ENCODE data around the gene EPB41L1.

EPB41L1 gene

DNA sequence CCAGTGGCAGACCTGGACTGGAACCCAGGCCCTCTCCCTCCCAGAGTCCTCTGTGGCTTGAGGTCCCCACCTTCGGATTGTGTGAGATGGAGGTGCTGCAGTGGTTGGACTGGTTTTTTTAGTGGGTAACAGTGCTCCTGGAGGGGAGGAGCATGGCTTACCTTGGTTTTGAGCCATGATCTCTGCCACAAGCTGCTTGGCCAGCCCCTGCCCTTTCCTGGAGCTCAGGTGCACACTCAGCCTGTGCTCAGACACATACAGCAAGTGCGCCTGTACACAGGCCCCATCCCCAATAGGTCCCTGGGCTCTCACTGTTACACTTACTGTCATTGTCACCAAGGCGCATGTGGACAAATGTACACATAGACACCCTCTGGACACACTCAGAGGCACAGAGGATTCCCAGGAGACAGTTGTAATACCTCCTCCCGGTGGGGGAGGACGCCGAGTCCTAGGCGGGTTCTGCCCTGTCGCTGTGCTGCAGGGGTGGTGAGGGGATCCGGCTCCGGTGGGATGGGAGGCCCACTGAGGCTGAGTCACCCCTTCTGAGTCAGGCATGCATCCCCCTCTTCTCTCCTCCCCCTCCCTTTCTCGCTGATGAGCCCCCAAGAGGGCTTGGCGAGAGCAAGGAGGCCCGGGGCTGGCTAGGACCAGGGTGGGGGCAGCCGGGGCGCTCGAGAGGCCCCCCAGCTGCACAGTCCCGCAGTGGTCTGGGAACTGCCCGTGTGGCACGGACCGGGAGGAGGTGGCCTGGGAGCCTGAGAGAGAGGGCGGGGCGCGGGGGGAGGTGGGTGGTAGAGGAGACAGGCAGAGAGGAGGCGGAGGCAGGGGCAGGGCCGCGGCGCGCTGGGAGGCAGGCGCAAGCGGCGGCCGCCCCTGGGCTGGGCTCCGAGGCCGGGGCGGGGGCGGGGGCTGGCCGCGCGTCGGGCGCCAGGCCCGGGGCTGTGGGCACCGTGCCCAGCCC lies 522 bp upstream of the EPB41L1 start:
- peak in 53 of 56 donors; percentile 14 to 90 (median 71) for DNase-seq

DNA sequence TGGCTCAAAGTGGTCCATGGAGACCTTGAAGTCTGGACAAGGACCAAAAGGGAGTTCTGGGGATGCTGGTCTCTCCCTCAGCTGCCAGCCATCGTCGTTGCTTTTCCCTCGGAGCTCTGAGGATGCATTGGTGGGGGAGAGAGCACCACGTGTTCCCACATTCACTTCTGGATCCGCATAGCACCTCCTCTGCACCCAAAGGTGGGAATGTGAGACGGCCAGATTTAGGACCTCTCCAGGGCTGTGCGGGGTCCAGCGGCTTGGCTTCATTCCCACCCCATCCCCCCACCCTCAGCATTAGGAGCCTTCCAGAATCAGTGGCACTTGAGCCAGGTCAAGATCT lies 1.1 kb downstream of the EPB41L1 start:
- peak in 11 of 56 donors; percentile 25 to 59 (median 47) for DNase-seq

DNA sequence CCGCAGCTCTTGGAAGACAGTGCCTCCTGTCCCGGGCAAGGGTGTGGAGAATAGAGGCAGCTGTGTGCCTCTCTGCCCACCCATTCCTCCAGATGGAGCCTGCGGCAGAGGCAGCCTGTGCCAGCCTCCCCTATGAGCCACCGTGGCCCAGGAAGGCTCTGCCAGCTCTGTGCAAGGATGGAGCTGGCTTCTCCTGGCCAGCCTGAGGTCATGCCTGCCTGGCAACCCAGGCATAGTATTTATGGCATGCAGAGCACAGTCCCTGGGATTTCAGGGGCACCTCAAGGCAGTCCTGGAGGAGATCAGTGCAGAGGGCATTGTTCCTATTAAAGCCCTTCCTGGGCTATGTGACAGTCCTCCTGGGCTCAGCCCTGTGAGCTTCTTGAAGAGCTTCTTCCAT lies 1.5 kb downstream of the EPB41L1 start:
- DNase-seq = peak in 26 of 56 donors; percentile 17 to 75 (median 48)

DNA sequence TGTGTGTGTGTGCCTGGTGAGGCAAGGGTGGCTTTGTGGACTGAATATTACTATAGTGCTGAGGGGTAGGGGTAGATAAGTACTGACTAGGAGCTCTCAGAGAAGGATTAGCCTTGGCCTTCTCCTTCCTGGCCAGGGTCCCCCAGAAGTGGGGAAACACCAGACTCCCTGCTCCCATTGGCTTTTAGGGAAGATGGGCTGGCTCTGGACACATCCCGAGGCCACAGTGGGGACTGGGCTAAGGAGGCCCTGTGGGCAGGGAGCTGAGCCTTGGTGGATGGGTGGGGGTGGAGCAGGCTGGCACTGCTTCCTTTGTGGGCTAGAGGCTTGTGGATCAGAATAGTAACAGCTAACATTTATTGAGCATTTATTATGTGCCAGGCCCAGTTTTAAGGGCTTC lies 3.1 kb downstream of the EPB41L1 start:
- DNase-seq = no peak

DNA sequence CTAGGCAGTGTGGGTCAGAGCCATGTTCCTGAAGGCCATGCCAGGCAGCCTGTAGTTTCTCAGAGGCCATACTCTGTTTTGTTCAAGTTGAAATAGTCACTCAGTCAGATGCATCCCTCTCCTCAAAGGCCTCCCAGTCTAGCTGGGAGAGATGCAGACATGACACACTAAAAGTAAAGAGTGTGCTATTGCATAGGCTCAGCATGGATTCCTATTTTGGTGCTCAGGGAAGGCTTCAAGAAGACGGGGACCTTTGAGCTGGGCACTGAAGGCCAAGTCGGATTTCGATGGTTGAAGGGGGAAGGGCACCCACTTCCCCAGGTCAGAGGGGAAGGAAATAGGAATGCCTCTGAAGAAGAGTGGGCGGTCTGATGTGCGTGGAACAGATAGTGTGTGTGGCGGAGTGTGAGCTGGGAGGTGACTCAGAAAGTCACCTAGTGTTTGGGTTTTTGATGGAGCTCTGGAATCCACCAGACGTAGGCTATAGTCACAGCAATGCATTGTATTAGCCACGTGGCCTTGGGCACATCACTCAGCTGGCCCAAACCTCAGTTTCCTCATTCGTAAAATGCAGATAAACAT lies 3.7 kb downstream of the EPB41L1 start:
- no peak for DNase-seq

DNA sequence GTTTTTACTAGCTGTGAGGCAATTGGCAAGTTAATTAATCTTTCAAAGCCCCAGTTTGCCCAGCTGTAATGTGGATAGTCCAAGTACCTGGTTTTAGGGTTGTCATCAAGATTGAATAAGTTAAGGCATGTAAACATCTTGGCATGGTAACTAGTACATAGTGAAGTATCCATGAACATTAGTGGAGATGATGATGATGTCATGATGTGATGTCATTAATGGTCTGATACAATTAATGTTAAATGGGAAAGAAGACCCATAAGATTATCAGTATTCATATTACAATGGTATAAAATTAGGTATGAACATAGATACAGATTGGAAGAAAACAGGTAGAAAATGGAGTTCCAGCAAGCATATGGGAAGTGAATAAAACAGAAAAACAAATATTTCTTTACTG lies 5.3 kb downstream of the EPB41L1 start:
- DNase-seq = no peak

DNA sequence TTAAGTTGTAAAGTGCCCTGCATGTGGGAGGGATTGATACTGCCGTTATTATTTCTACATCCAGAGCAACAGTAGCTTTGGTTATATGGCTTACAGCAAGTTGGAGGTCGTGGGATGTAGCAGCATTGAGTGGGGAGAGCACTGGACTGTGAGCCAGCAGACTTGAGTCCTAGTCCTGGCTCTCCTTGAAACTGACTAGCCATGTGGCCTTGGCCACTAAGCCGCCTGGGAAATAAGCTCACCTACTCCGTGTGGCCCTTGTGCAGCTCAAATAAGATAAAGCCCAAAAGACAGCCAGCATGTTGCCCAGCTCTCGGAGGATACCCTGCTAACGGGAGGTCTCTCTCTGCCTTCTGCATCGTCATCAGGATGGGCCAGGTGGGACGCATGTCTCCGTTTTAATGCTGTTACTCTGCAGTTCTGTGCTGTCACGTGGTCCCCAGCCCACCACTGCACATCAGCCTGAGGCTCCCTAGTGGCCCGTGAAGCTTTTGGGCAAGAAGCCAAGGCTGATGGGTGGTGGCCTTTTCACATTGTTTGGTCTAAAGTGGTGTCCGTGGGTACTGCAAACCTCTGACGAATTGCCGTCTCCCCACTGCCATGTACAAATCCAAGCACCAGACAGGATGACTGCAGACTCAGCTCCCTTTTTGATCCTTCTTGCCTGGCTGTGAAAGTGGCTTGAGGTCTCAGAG lies 7.9 kb downstream of the EPB41L1 start:
- peak in 4 of 56 donors; percentile 10 to 57 (median 24) for DNase-seq

DNA sequence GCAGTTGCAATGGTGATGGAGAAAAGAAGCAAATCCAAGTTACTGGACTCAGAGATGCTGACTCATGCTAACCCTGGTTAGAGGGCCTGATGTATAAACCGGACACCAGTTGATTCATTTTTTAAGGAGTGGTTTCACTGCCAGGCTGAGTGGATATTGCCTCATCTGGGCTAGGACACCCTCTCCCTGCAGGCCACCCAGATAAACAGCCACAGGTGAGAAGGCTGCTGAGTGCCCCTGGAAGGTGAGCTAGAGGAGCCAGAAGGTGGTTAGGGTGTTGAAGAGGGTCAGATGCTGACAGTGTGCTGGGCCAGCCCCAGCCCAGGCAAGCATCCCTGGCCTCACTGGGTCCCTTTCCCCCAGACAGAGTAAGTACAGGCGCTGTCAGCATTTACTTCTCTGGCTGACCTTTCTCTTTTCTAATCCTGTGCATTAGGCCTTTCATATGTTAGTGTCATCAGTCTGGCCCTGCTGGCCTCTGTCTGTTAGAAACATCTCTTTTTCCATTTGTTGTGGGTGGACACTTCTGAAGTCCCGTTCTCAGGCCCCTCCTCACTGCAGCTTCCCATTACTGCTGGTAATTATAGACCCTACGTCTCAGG lies 13.5 kb downstream of the EPB41L1 start:
- DNase-seq = no peak

DNA sequence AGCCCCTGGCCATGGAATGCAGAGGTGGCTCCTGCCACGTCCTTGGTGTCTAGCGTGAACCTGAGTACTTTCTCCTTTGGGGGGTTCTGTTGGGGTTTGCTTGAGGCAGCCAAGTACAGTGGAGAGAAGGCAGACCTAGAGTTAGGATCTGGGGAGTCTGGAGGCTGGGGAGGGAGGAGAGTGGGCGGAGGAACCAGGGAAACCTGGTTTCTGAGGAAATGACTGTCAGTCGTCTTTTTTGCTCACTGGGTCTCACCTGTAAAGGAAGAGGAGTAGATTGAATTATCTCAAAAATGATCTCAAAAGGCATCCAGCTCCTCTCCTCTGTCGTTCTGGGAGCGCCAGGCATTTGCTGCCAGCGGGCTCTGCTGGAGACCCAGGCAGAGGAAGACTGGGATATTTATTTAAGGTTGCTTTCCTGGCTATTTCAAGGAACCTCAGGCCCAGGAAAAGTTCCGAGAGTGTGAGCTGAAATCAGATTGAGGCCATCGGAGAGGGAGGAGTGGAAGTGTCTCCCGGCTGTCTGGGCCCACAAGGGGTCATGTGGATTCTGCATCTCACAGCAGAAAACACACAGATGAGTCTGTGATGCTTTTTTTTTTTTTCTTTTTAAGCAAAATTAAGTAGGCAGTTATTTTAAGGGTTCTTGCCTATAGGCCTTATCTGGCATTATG lies 16.1 kb downstream of the EPB41L1 start:
- peak in 2 of 56 donors; percentile 18 to 24 for DNase-seq

DNA sequence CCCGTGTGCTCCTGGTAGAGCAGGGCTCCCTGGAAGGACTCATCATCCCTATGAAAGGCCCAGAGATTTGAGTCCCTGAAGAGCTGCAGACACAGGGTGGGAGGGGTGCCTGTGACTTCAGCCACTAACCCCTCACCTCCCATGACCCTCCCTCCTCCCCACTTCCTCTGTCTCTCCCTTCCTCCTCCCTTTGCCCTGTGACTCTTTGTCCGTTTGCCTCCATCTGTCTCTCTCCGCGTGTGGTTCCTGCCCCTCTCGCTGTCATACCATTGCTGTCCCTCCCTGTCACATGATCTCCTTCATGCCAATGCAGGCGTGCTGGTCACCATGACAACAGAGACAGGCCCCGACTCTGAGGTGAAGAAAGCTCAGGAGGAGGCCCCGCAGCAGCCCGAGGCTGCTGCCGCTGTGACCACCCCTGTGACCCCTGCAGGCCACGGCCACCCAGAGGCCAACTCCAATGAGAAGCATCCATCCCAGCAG lies 19.0 kb downstream of the EPB41L1 start:
- peak in 25 of 56 donors; percentile 5 to 70 (median 26) for DNase-seq

DNA sequence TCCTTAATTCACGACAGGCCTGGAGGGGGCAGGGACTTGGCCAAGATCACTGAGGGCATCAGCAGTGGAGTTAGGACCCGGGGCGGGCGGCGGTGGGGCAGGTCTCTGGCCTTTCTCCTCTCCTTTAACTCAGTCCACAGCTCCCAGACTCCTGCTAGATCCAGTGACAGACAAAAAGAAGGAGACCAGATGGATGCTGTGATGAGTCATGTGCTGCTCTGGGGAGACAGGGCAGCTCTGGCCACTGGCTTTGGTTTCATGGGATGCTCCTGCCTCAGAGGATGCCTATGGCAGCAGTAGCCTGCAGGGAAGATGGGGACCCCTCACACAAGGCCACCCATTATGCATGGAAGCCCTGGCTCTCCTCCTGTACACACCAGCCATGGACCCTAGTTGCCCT lies 20.5 kb downstream of the EPB41L1 start:
- DNase-seq = no peak

DNA sequence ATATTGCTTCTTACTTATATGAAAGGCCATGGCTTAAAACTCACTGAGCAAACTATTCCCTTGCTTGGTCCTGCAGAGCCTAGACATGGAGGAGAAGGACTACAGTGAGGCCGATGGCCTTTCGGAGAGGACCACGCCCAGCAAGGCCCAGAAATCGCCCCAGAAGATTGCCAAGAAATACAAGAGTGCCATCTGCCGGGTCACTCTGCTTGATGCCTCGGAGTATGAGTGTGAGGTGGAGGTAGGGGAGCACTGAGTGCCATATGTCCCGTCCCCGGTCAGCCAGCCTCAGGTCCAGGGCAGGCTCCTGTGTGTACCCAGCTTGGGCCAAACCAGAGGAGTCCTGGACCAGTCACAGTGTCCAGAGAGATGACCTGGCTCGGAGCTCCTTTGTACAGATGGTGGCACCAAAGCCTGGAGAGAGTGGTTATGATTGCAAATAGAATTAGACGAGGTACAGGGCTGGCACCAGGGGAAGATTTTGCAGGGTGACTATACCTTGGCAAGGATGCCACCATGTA lies 21.0 kb downstream of the EPB41L1 start:
- no peak for DNase-seq

DNA sequence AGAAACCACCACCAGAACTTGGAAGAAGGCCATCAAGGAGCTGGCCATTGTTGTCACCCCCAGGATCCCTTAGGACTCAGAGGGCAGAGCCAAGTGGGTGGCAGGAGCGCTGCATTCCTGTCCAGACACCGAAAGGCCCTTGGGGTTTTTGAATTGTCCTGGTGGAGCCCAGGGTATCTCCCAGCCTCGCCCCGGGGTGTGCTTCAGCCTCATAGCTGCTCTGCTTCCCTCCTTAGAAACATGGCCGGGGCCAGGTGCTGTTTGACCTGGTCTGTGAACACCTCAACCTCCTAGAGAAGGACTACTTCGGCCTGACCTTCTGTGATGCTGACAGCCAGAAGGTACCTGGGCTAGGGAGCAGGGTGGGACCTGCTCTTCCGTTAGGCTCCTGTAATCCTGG lies 23.2 kb downstream of the EPB41L1 start:
- DNase-seq = no peak

DNA sequence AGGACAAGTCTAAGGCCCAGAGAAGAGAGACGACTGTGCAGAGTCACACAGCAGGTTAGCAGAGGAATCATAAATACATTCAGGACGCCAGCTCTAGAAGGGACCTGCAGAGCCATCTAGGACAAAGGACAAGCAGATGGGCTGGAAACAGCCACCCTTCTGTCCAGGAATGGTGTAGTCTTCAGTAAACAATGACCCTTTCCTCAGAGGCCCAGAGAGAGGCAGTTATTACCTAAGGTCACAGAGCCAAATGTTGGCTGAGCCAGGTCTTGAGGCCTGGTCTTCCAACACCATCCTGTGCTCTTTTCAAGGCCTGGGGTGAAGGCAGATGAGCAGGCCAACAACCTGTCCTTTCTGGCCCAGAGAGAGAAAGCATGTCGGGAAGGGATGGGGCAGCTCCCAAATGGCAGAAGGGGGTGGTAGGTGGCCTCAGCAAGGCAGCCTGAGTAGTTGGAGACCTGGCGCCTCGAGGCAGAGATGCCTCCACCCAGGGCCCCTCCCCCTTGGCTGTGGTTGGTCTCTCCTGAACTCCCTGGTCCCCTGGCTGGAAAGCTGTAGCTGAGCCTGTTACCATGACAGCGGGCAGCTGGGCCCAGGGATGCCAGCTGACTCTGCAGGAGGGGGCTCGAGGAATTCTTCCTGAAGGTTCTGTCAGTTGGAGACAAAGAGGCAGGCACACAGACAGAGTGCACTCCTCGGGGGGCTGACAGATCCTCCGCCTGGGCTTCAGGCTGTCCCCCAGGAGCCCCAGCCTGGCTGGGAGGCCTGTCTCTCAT lies 24.8 kb downstream of the EPB41L1 start:
- DNase-seq = peak in 25 of 56 donors; percentile 8 to 66 (median 29)

DNA sequence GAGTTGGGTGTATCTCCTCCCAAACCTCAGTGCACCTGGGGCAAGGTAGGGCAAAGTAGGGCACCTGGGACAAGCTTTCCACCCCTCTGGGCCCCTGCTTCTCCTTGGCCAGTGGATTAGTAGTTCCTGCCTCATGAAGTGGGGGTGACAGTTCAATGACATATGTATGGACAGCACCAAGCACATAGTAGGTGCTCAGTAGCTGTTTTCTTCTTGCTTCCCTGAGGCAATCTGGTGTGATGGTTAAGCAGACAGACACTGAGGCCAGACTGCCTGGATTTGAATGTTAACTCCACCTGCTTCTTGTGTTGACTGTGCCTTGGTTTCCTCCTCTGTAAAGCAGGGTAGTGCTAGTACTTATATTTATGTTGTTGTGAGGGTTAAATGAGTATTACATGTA lies 25.8 kb downstream of the EPB41L1 start:
- DNase-seq = no peak

DNA sequence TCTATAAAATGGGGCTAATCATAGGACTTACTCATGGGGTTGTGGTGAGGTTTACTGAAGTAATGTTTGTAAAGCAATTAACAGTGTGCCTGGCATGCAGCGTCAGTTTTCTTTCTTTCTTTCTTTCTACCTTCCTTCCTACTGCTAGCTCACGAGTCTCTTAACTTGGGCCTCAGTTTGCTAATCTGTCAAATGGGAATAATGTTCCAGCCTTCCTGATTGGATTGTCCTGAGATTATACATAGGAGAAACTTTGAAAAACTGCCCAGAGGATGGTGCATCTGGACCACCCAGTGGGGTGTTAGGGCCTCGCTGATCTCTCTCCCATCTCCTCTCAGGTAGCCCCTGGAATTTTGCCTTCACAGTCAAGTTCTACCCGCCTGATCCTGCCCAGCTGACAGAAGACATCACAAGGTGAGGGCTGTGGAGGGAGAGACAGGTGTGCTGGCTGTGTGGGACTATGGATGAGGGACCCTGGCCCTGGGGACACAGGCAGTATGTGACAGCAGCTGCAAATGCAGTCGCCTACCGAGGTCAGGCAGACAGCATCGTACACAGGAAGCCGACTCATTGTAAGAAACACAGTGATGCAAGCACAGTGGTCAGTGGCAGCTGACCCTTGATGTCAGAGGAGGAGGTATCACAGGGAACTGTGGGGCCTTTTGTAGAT lies 27.5 kb downstream of the EPB41L1 start:
- DNase-seq = no peak

DNA sequence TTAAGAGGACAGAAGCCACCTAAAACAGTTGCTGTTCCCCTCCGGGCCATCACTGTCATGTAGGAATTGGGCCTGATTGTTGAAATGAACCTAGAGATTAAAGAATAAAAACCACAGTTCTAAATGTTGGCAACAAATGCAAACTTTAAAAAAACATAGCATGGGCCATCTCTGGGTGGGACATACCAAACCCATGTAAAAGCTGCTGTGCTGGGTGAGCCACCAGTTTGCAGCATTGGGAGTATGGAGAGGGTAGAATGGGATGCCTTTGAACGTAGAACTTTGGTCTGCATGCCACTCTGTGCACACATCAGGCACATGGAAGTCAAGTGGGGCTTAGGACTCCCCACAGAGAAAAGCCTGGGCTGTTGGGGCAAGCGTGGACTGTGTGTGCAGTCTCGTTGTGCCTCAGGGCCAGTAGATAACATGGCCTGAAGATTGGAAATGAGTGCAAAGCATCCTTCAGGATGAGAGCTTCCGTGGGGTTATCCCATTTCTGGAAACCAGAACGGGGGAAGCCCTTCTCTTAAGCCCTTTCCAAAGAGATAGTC lies 28.1 kb downstream of the EPB41L1 start:
- no peak for DNase-seq

DNA sequence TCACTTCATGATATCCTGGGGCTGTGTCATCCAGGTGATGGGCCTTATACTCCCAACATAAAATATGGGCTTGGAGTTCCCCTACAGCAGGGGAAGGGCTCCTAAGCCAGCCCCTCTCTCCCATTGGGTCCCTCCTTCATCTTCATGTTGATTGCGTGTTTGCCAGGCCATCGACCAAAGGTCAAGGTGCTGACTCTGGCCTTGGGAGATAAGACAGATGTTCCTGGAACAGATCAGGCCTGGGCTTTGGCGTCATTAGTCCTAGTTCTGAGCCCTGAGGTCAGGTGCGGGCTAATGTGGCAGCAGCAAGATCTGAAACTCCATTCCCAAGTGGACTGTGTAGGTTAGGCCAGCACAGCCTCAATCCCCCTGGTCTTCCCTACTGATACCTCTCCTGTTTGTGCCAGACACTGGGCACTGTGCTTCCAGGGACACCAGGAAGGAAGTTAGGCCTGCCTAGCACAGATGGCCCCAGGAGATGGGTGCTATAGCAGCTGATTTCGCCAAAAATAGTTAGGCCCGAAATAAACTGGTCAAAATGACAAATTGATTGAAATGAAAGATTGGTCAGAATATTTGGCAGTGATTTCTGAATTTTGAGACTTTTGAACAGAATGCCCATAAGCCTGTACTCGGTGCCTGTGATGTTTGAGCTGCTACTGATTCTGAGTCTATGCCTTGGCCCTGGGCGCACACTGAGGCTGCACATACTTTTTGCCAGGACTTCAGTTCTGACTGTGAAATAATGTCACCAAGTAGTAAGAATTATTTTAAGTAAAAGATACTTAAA lies 28.8 kb downstream of the EPB41L1 start:
- no peak for DNase-seq
